Smooth muscle cell (in vitro differentiated cells): ENCODE results near the gene MEF2A. TPM values are rescaled to one million over a fixed set of nuclear protein-coding genes. Genes with fewer than 3 reads are reported as not detected.

Experiments
- DNase-seq: peaks from one replicate; lab custom pipeline; 2025; ENCODE audit not compliant: unreplicated experiment; lab: John Stamatoyannopoulos, UW
- H2AFZ ChIP-seq: fragments of 200-600 bp; sonication (generic); 2 replicates; pipeline ENCODE4 v1.6.0; 2016; ENCODE audit warnings: antibody characterized with exemption, low read depth, mild to moderate bottlenecking
- H3F3A ChIP-seq: fragments of 200-600 bp; sonication (generic); 2 replicates; pipeline ENCODE4 v1.6.0; 2017; ENCODE audit warnings: antibody characterized with exemption, low read depth
- H3K27ac ChIP-seq: fragments of 200-600 bp; sonication (generic); 2 replicates; pipeline ENCODE4 v1.5.1; 2016; ENCODE audit warnings: low read depth, mild to moderate bottlenecking
- H3K27me3 ChIP-seq: fragments of 200-600 bp; sonication (generic); 2 replicates; pipeline ENCODE4 v1.6.1; 2016; ENCODE audit warnings: low read depth, mild to moderate bottlenecking
- H3K36me3 ChIP-seq: fragments of 200-600 bp; sonication (generic); 2 replicates; pipeline ENCODE4 v1.5.1; 2016; ENCODE audit warnings: low read depth
- H3K4me1 ChIP-seq: fragments of 200-600 bp; sonication (generic); 2 replicates; pipeline ENCODE4 v1.5.1; 2016; ENCODE audit warnings: low read depth
- H3K4me2 ChIP-seq: fragments of 200-600 bp; sonication (generic); 2 replicates; pipeline ENCODE4 v1.6.0; 2016; ENCODE audit warnings: mild to moderate bottlenecking
- H3K4me3 ChIP-seq: fragments of 200-600 bp; sonication (generic); 2 replicates; pipeline ENCODE4 v1.5.1; 2016; ENCODE audit warnings: mild to moderate bottlenecking
- H3K79me2 ChIP-seq: fragments of 200-600 bp; sonication (generic); 2 replicates; pipeline ENCODE4 v1.6.0; 2016; ENCODE audit warnings: low read depth, mild to moderate bottlenecking
- H3K9ac ChIP-seq: fragments of 200-600 bp; sonication (generic); 2 replicates; pipeline ENCODE4 v1.6.0; 2016; ENCODE audit warnings: low read depth
- H3K9me3 ChIP-seq: fragments of 200-600 bp; sonication (generic); replicated peaks from 2 replicates; pipeline ENCODE4 v1.5.1; 2016; ENCODE audit warnings: low read depth
- H4K20me1 ChIP-seq: fragments of 200-600 bp; sonication (generic); 2 replicates; pipeline ENCODE4 v1.6.0; 2016; ENCODE audit warnings: low read depth
- WGBS: methylation state at CpG from one replicate; pipeline ENCODE4 v1.1.7; 2016; ENCODE audit warnings: low lambda C conversion rate; 5-methylcytosine and 5-hydroxymethylcytosine counted together
- polyA plus RNA-seq: library from polyadenylated mRNA; unstranded; fragments of >200 nt; fragmentation: Nextera tagmentation; extraction: Ambion mirVana; gene quantifications from 2 replicates; pipeline ENCODE4 v1.2.1, GENCODE V29; 2016
- total RNA-seq: library from RNA; depleted of rRNA; stranded (reverse); fragments of >200 nt; gene quantifications from 2 replicates; pipeline ENCODE4 v1.2.3, GENCODE V29; 2014
- TF ChIP-seq, protein P1 (sequence below): fragments of 200-600 bp; sonication (generic); IDR thresholded peaks from 2 replicates; pipeline ENCODE4 v1.5.1; 2017; ENCODE audit warnings: borderline replicate concordance, mild to moderate bottlenecking, antibody characterized with exemption; ENCODE audit not compliant: insufficient read depth, poor library complexity, severe bottlenecking

MEF2A gene
- total and polyA plus RNA-seq, 2 experiments from 2014 or later = 12.3 to 75.8 TPM

DNA sequence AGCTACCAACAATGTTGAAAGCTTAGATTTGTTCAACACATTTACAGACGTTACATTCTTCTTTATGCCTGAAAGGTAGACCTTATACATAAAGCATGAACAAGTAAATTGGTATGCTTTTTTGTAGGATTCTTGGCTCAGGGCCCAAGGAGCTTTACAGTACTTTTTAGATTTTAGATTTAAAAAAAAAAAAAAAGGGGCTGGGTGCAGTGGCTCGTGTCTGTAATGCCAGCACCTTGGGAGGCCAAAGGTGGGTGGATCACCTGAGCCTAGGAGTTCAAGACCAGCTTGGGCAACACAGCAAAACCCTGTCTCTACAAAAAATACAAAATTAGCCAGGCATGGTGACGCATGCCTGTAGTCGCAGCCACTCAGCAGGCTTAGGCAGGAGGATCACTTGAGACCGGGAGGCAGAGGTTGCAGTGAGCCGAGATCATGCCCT is 39.7 kb downstream of the MEF2A start:
- H3F3A ChIP-seq = no peaks in the 10 kb centered on the region
- DNase-seq = no peak
- TF ChIP-seq, protein P1, sequence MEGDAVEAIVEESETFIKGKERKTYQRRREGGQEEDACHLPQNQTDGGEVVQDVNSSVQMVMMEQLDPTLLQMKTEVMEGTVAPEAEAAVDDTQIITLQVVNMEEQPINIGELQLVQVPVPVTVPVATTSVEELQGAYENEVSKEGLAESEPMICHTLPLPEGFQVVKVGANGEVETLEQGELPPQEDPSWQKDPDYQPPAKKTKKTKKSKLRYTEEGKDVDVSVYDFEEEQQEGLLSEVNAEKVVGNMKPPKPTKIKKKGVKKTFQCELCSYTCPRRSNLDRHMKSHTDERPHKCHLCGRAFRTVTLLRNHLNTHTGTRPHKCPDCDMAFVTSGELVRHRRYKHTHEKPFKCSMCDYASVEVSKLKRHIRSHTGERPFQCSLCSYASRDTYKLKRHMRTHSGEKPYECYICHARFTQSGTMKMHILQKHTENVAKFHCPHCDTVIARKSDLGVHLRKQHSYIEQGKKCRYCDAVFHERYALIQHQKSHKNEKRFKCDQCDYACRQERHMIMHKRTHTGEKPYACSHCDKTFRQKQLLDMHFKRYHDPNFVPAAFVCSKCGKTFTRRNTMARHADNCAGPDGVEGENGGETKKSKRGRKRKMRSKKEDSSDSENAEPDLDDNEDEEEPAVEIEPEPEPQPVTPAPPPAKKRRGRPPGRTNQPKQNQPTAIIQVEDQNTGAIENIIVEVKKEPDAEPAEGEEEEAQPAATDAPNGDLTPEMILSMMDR = no peak
- peak overlapping the region; percentile 56 for H3K27ac ChIP-seq
- peaks cover 90% of the 10 kb centered on the region for H4K20me1 ChIP-seq
- no peaks in the 10 kb centered on the region for H3K9me3 ChIP-seq
- H3K27me3 ChIP-seq = no peaks in the 10 kb centered on the region
- peak overlapping the region; percentile 17 for H3K4me2 ChIP-seq
- no peaks in the 10 kb centered on the region for H3K36me3 ChIP-seq
- H3K9ac ChIP-seq = no peak overlapping the region
- H3K4me1 ChIP-seq = no peaks in the 10 kb centered on the region
- H3K79me2 ChIP-seq = peaks cover 86% of the 10 kb centered on the region
- H3K4me3 ChIP-seq = no peak overlapping the region
- 59% methylated on average over 6 of the region's 6 CpGs for WGBS
- no peak overlapping the region for H2AFZ ChIP-seq

DNA sequence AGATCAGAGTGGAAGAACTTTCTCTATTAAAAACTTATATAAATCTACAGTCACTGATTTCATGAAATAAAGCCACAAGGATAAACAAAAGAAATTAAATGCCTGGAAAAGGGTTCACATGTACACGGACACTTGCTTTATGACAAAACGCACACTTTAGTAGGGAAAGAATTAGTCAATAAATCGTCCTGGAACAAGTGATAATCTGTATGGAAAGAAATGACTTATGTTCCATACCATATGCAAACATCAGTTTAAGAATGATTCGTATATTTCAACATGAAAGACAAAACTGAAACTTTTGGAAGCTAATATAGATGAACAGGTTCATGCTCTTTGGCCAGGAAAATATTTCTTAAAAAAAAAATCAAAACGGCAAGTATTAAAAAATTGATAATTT is 40.2 kb downstream of the MEF2A start:
- TF ChIP-seq, protein P1 = no peak
- H3K4me2 ChIP-seq = peak overlapping the region; percentile 17
- peaks cover 86% of the 10 kb centered on the region for H3K79me2 ChIP-seq
- H4K20me1 ChIP-seq = peaks cover 90% of the 10 kb centered on the region
- H3K4me1 ChIP-seq = no peaks in the 10 kb centered on the region
- H3K27ac ChIP-seq = peak overlapping the region; percentile 56
- H3K4me3 ChIP-seq = no peak overlapping the region
- H3K9ac ChIP-seq = no peak overlapping the region
- no peaks in the 10 kb centered on the region for H3K36me3 ChIP-seq
- 87% methylated on average over 5 of the region's 5 CpGs for WGBS
- no peaks in the 10 kb centered on the region for H3F3A ChIP-seq
- H3K9me3 ChIP-seq = no peaks in the 10 kb centered on the region
- DNase-seq = no peak
- no peaks in the 10 kb centered on the region for H3K27me3 ChIP-seq
- H2AFZ ChIP-seq = no peak overlapping the region

DNA sequence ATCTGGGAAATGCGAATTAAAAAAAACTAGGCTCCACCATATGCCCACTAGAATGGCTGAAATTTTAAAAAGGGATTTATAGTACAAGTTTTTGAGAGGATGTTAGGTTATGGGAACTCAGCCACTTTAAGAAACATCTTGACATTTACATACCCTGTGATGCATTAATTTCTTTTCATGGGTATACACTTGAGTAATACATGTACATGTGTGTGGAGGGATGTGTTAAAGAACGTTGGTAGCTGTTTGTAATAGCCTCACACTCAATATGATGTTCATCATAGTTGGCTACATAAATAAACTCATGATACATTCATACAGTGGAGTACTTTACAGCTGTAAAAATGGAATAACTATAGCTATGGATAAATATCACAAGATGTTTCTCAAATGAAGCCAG is 40.9 kb downstream of the MEF2A start:
- H3K79me2 ChIP-seq = peaks cover 86% of the 10 kb centered on the region
- H3K4me2 ChIP-seq = no peak overlapping the region
- H2AFZ ChIP-seq = no peak overlapping the region
- H3K27me3 ChIP-seq = no peaks in the 10 kb centered on the region
- H3K27ac ChIP-seq = no peak overlapping the region
- H3K9ac ChIP-seq = no peak overlapping the region
- TF ChIP-seq, protein P1 = no peak
- H3K4me3 ChIP-seq = no peak overlapping the region
- no peaks in the 10 kb centered on the region for H3K4me1 ChIP-seq
- no peaks in the 10 kb centered on the region for H3K9me3 ChIP-seq
- H4K20me1 ChIP-seq = peaks cover 89% of the 10 kb centered on the region
- H3F3A ChIP-seq = no peaks in the 10 kb centered on the region
- WGBS = 97% methylated on average over 2 of the region's 2 CpGs
- DNase-seq = no peak
- no peaks in the 10 kb centered on the region for H3K36me3 ChIP-seq

DNA sequence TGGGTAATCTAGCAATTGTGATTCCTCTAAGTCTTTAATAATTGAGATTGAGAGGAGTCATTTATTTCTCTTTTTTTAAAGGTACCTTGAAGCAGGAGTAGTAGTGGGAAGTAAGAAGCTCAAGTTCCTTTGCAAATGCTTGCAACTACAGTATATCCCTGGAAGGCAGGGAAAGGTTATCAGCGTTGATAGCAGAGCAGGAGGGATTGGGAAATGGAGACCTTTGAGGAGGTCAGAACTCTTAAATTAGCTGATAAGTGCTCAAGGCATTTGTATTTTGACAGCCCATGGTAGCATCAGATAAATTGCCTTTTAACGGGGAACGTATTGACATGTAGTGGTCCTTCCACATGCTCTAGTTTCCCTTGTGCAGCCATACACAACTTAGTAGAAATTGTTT is 47.7 kb downstream of the MEF2A start:
- Histone ChIP-seq H3K27me3 (no peaks in the 10 kb centered on the region), H3F3A (peaks cover 5% of the 10 kb centered on the region), H3K9ac (no peak overlapping the region), H4K20me1 (peaks cover 91% of the 10 kb centered on the region), H3K4me2 (no peak overlapping the region), H2AFZ (no peak overlapping the region), H3K4me3 (no peak overlapping the region), H3K9me3 (no peaks in the 10 kb centered on the region), H3K27ac (no peak overlapping the region), H3K36me3 (no peaks in the 10 kb centered on the region), H3K4me1 (peaks cover 3% of the 10 kb centered on the region), H3K79me2 (peaks cover 96% of the 10 kb centered on the region)
- no peak for DNase-seq
- WGBS = 55% methylated on average over 3 of the region's 3 CpGs
- TF ChIP-seq, protein P1 = no peak
